Left ventricle myocardium inferior (tissue), 1 donor: ENCODE results near the gene MAP1LC3B2. TPM values are rescaled to one million over a fixed set of nuclear protein-coding genes. Genes with fewer than 3 reads are reported as not detected.

Experiments used
- DNase-seq: peaks from one replicate; pipeline ENCODE4 v3.0.0-alpha.2; 2020
- H3K27ac ChIP-seq: fragments of 200-600 bp; replicated peaks from 2 replicates; pipeline ENCODE4 v1.8.0; 2021
- H3K27me3 ChIP-seq: fragments of 200-600 bp; 2 replicates; pipeline ENCODE4 v1.8.0; 2021; ENCODE audit warnings: low read depth
- H3K36me3 ChIP-seq: fragments of 200-600 bp; 2 replicates; pipeline ENCODE4 v1.8.0; 2021
- H3K4me1 ChIP-seq: fragments of 200-600 bp; 2 replicates; pipeline ENCODE4 v1.8.0; 2021
- H3K4me3 ChIP-seq: fragments of 200-600 bp; 2 replicates; pipeline ENCODE4 v1.8.0; 2021; ENCODE audit warnings: mild to moderate bottlenecking, moderate library complexity
- H3K9me3 ChIP-seq: fragments of 200-600 bp; replicated peaks from 2 replicates; pipeline ENCODE4 v1.8.0; 2021
- CTCF ChIP-seq: fragments of 200-600 bp; IDR thresholded peaks from 2 replicates; pipeline ENCODE4 v1.8.0; 2021; ENCODE audit warnings: antibody characterized with exemption, mild to moderate bottlenecking, borderline replicate concordance
- intact Hi-C: fragments of 100-400 bp; cut with micrococcal nuclease; formaldehyde crosslinking; loops from one replicate; pipeline ENCODE4 v1.11.0; 2022
- total RNA-seq: library from RNA; stranded (reverse); fragmentation: NEBNext Ultra II Directional; extraction: Animal tissue kit (Norgen Biotek cat#: 25700); gene quantifications from one replicate; pipeline ENCODE4 v1.2.1, GENCODE V29; 2021
- donor health status: DM: no; HTN: yes; CAD: no; lungs with severe emphysema.

Gene MAP1LC3B2
- total RNA-seq, 1 donor from 2014 or later: 2.9 TPM

GRCh38 chr12:116528065-116528464 is 31.1 kb upstream of the MAP1LC3B2 start:
- no peak overlapping the region for H3K27ac ChIP-seq
- no peak for TF ChIP-seq CTCF
- H3K9me3 ChIP-seq: no peaks in the 10 kb centered on the region
- H3K36me3 ChIP-seq: no peaks in the 10 kb centered on the region
- intact Hi-C loops: loop anchor here (5.0 kb wide), 1 partner anchor 69 kb away; no protein-coding TSS in a partner anchor
- H3K4me1 ChIP-seq: peaks cover 16% of the 10 kb centered on the region
- no peak for DNase-seq
- no peak overlapping the region for H3K4me3 ChIP-seq
- H3K27me3 ChIP-seq: peaks cover 93% of the 10 kb centered on the region

GRCh38 chr12:116528498-116528897 is 30.7 kb upstream of the MAP1LC3B2 start:
- Histone ChIP-seq H3K4me3 (no peak overlapping the region), H3K9me3 (no peaks in the 10 kb centered on the region), H3K4me1 (peaks cover 21% of the 10 kb centered on the region), H3K36me3 (no peaks in the 10 kb centered on the region), H3K27me3 (peaks cover 97% of the 10 kb centered on the region), H3K27ac (no peak overlapping the region)
- TF ChIP-seq CTCF: no peak
- intact Hi-C loops: loop anchor here (5.0 kb wide), 1 partner anchor 69 kb away; no protein-coding TSS in a partner anchor
- DNase-seq: no peak

GRCh38 chr12:116529048-116529447 is 30.1 kb upstream of the MAP1LC3B2 start:
- intact Hi-C loops: loop anchor here (5.0 kb wide), 1 partner anchor 68 kb away; no protein-coding TSS in a partner anchor
- Histone ChIP-seq H3K4me3 (no peak overlapping the region), H3K27ac (no peak overlapping the region), H3K9me3 (no peaks in the 10 kb centered on the region), H3K4me1 (peaks cover 26% of the 10 kb centered on the region), H3K27me3 (peaks cover 93% of the 10 kb centered on the region), H3K36me3 (no peaks in the 10 kb centered on the region)
- no peak for DNase-seq
- TF ChIP-seq CTCF: no peak

- Histone ChIP-seq H3K36me3 (no peaks in the 10 kb centered on the region), H3K27me3 (peaks cover 87% of the 10 kb centered on the region), H3K9me3 (no peaks in the 10 kb centered on the region), H3K4me1 (peaks cover 32% of the 10 kb centered on the region), H3K4me3 (no peak overlapping the region), H3K27ac (no peak overlapping the region)
- no peak for DNase-seq
- TF ChIP-seq CTCF: no peak
- intact Hi-C loops: loop anchor here (5.0 kb wide), 1 partner anchor 68 kb away; no protein-coding TSS in a partner anchor
Observed at GRCh38 chr12:116529686-116530085, 29.5 kb upstream of the MAP1LC3B2 start.

GRCh38 chr12:116532428-116532827 is 26.8 kb upstream of the MAP1LC3B2 start:
- intact Hi-C loops: no loop called here
- H3K36me3 ChIP-seq: no peaks in the 10 kb centered on the region
- no peak for TF ChIP-seq CTCF
- no peak for DNase-seq
- no peaks in the 10 kb centered on the region for H3K9me3 ChIP-seq
- H3K4me1 ChIP-seq: peaks cover 25% of the 10 kb centered on the region
- no peak overlapping the region for H3K4me3 ChIP-seq
- H3K27ac ChIP-seq: no peak overlapping the region
- H3K27me3 ChIP-seq: peaks cover 60% of the 10 kb centered on the region
